Loucy (cell line): ENCODE data around the gene TEN1.

Experiments used
- H2AFZ ChIP-seq: fragments of 200-600 bp; sonication (generic); 2 replicates; pipeline ENCODE4 v1.6.0; 2016; ENCODE audit warnings: antibody characterized with exemption, mild to moderate bottlenecking, low read length, moderate library complexity
- H3F3A ChIP-seq: fragments of 200-600 bp; 2 replicates; pipeline ENCODE4 v1.6.0; 2016; ENCODE audit warnings: antibody characterized with exemption, low read depth, mild to moderate bottlenecking
- H3K27me3 ChIP-seq: fragments of 200-600 bp; sonication (generic); 2 replicates; pipeline ENCODE4 v1.6.1; 2014; ENCODE audit warnings: low read length, mild to moderate bottlenecking; ENCODE audit not compliant: insufficient read depth, poor library complexity, severe bottlenecking
- H3K36me3 ChIP-seq: fragments of 200-600 bp; sonication (generic); 2 replicates; pipeline ENCODE4 v1.6.1; 2016; ENCODE audit warnings: low read length; ENCODE audit not compliant: insufficient read depth
- H3K4me1 ChIP-seq: fragments of 200-600 bp; sonication (generic); 2 replicates; pipeline ENCODE4 v1.5.1; 2014; ENCODE audit warnings: low read length, mild to moderate bottlenecking; ENCODE audit not compliant: insufficient read depth, poor library complexity, severe bottlenecking
- H3K4me2 ChIP-seq: fragments of 200-600 bp; sonication (generic); 2 replicates; pipeline ENCODE4 v1.6.0; 2014; ENCODE audit warnings: antibody characterized with exemption, low read length, low read depth, mild to moderate bottlenecking; ENCODE audit not compliant: poor library complexity, severe bottlenecking
- H3K4me3 ChIP-seq: fragments of 200-600 bp; sonication (generic); 2 replicates; pipeline ENCODE4 v1.5.1; 2014; ENCODE audit warnings: low read length, mild to moderate bottlenecking, mixed read lengths; ENCODE audit not compliant: poor library complexity, severe bottlenecking
- H3K79me2 ChIP-seq: fragments of 200-600 bp; sonication (generic); 2 replicates; pipeline ENCODE4 v1.6.1; 2014; ENCODE audit warnings: low read length; ENCODE audit not compliant: insufficient read depth
- H3K9ac ChIP-seq: fragments of 200-600 bp; sonication (generic); 2 replicates; pipeline ENCODE4 v1.6.0; 2014; ENCODE audit warnings: mild to moderate bottlenecking, low read depth, low read length, moderate library complexity; ENCODE audit not compliant: poor library complexity, severe bottlenecking
- H3K9me2 ChIP-seq: fragments of 200-600 bp; sonication (generic); replicated peaks from 2 replicates; pipeline ENCODE4 v1.6.1; 2016; ENCODE audit warnings: low read depth, low read length, mixed read lengths
- H3K9me3 ChIP-seq: fragments of 200-600 bp; sonication (generic); 2 replicates; pipeline ENCODE4 v1.6.1; 2014; ENCODE audit warnings: mild to moderate bottlenecking, antibody characterized with exemption, low read length, low read depth; ENCODE audit not compliant: insufficient read depth
- H4K20me1 ChIP-seq: fragments of 200-600 bp; sonication (generic); 2 replicates; pipeline ENCODE4 v1.6.0; 2014; ENCODE audit warnings: antibody characterized with exemption, low read length, mild to moderate bottlenecking; ENCODE audit not compliant: insufficient read depth, poor library complexity, severe bottlenecking
- EZH2phosphoT487 ChIP-seq: fragments of 200-600 bp; IDR thresholded peaks from 2 replicates; pipeline ENCODE4 v1.6.1; 2018; ENCODE audit warnings: antibody characterized with exemption, mild to moderate bottlenecking, moderate library complexity, borderline replicate concordance
- TF ChIP-seq, protein P1 (sequence below): fragments of 200-600 bp; sonication (generic); conservative IDR thresholded peaks from 2 replicates; pipeline ENCODE4 v1.5.1; 2014; ENCODE audit warnings: mild to moderate bottlenecking, antibody characterized with exemption, low read length

TEN1 gene

DNA sequence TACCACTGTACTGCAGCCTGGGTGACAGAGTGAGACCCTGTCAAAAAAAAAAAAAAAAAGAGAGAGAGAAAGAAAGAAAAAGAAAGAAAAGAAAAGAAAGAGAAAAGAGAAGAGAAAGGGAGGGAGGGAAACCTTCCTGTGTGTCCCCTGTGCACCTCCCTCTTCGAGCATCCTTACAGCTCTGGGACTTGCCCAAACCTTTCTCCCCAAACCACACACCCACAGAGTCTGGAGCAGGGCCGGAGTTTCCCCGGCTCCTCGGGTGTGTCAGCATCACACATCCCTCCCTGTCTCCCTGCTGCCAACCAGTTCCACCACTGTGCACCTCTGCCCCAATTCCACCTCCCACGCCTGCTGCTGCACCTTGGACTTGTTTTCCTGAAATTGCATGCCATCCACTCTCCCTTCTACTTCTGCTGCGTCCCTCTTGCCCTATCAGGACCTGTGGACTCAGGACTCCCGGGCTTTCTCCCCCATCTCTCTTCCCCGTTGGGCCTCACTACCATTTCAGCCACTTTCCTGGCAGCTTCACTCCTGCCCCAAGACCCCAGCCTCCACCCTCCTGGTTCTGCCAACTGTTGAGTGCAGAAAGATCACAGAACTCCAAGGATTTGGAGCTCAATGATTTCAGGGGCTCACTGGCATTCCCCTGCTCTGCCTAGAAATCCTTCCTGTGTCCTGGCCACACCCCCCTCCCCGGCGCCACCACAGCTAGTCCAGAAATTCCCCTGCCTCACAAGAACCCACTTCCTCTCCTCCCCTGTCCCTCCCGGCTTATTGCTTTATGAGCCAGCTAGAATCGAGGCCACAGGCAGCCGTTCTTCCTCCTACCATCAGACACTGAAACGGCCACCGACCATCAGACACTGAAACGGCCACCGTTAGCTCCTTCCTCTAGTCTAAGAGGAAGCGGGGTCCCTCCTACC, 17.9 kb downstream of the TEN1 start:
- peak overlapping the region; percentile 79 for H3K9ac ChIP-seq
- H3F3A ChIP-seq, result peaks cover 12% of the 10 kb centered on the region

DNA sequence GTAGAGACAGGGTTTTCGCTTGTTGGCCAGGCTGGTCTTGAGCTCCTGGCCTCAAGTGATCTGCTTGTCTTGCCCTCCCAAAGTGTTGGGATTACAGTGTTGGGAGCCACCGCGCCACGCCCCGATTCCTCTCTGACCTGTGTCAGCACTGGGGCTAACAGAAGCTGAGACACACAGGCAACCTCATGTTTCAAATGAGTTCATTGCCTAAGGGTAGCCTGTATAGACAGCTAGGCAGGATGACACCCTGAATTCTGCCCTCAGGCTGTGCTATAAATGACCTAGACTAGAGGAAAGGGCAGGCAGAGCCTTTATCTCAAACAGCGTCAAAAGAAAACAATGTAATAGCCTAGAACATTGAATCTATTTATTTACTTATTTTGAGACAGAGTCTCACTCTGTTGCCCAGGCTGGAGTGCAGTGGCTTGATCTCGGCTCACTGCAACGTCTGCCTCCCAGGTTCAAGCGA, 19.3 kb downstream of the TEN1 start:
- Histone ChIP-seq H3K4me3 (peak overlapping the region; percentile 70), H3K27me3 (no peaks in the 10 kb centered on the region), H4K20me1 (no peaks in the 10 kb centered on the region), H3K9ac (peak overlapping the region; percentile 79), H3K79me2 (no peaks in the 10 kb centered on the region), H3K36me3 (peaks cover 26% of the 10 kb centered on the region; the same call in 1 of the 2 replicates), H3K9me3 (no peaks in the 10 kb centered on the region), H3F3A (peaks cover 12% of the 10 kb centered on the region), H3K4me1 (peaks cover 34% of the 10 kb centered on the region), H3K9me2 (no peaks in the 10 kb centered on the region), H3K4me2 (peak overlapping the region; percentile 91), H2AFZ (no peak overlapping the region)
- no peak for TF ChIP-seq EZH2phosphoT487
- TF ChIP-seq, protein P1, sequence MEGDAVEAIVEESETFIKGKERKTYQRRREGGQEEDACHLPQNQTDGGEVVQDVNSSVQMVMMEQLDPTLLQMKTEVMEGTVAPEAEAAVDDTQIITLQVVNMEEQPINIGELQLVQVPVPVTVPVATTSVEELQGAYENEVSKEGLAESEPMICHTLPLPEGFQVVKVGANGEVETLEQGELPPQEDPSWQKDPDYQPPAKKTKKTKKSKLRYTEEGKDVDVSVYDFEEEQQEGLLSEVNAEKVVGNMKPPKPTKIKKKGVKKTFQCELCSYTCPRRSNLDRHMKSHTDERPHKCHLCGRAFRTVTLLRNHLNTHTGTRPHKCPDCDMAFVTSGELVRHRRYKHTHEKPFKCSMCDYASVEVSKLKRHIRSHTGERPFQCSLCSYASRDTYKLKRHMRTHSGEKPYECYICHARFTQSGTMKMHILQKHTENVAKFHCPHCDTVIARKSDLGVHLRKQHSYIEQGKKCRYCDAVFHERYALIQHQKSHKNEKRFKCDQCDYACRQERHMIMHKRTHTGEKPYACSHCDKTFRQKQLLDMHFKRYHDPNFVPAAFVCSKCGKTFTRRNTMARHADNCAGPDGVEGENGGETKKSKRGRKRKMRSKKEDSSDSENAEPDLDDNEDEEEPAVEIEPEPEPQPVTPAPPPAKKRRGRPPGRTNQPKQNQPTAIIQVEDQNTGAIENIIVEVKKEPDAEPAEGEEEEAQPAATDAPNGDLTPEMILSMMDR, result no peak

More for the DNA sequence above, 17.9 kb downstream of the TEN1 start:
- TF ChIP-seq EZH2phosphoT487, result no peak
- TF ChIP-seq, protein P1, result no peak
- Histone ChIP-seq H2AFZ (peak overlapping the region; percentile 37; the same call in 1 of the 2 replicates), H4K20me1 (no peaks in the 10 kb centered on the region), H3K4me2 (peak overlapping the region; percentile 91), H3K27me3 (no peaks in the 10 kb centered on the region), H3K79me2 (no peaks in the 10 kb centered on the region), H3K4me3 (peak overlapping the region; percentile 70), H3K4me1 (peaks cover 34% of the 10 kb centered on the region), H3K36me3 (peaks cover 23% of the 10 kb centered on the region; the same call in 1 of the 2 replicates), H3K9me2 (no peaks in the 10 kb centered on the region), H3K9me3 (no peaks in the 10 kb centered on the region)

DNA sequence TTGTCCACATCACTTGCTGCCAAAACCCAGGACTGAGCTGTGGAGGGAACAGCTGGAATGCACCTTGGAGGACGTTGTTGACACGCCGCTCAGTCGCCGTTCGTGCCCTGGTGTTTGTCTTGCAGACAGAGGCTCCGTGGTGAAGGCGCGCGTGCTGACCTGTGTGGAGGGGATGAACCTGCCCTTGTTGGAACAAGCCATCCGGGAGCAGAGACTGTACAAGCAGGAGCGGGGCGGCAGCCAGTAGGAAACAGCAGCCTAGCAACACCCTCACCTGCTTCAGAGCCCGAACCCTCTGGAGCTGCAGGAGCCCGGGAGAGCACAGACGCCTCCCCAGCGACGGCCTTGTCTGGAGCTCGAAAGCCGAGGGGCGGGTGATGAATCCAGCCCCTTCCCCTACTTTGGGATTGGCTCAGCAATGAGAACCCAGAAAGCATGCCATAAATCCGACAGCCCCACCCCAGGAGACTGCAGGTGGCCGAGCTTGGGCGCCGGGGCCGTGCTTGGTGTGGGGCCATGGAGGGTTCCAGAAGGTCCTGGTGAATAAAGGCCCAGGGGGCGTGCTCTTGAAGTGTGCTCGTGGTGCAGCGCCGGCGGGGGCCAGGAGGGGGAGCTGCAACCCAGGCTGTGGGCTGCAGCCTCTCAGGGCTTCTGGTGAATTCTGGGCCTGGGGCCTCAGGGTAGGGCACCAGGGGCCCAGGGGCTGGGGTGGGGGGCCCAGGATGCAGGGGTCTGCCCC, 21.1 kb downstream of the TEN1 start:
- Histone ChIP-seq H3K9ac (peak overlapping the region; percentile 49), H3K27me3 (no peaks in the 10 kb centered on the region), H3F3A (peaks cover 12% of the 10 kb centered on the region), H3K4me1 (peaks cover 38% of the 10 kb centered on the region), H3K36me3 (peaks cover 21% of the 10 kb centered on the region; the same call in 1 of the 2 replicates), H3K9me3 (no peaks in the 10 kb centered on the region), H2AFZ (no peak overlapping the region), H3K4me3 (no peak overlapping the region), H4K20me1 (no peaks in the 10 kb centered on the region), H3K4me2 (no peak overlapping the region), H3K79me2 (no peaks in the 10 kb centered on the region), H3K9me2 (no peaks in the 10 kb centered on the region)
- TF ChIP-seq, protein P1, result peak; percentile 84
- TF ChIP-seq EZH2phosphoT487, result no peak
